22Rv1 (cell line): Measurements from ENCODE around the gene PNKP.

Experiments
- CTCF ChIP-seq: fragments of 450-650 bp; IDR thresholded peaks from 2 replicates; pipeline ENCODE4 v1.5.1; 2017; ENCODE audit warnings: mild to moderate bottlenecking
- ZFX ChIP-seq: fragments of 450-650 bp; IDR thresholded peaks from 2 replicates; pipeline ENCODE4 v1.6.1; 2017; ENCODE audit warnings: antibody characterized with exemption, borderline replicate concordance

- TF ChIP-seq CTCF (no peak), ZFX (no peak)
Measured at GRCh38 chr19:49846408-49846807, 21.0 kb downstream of the PNKP start.
